HEK293 (cell line): ENCODE measurements around the gene COL19A1.

Source experiments
- CTCF ChIA-PET: fragments of 350-600 bp; formaldehyde crosslinking; extraction: SDS; loops from one replicate; lab custom pipeline; 2021; ENCODE audit warnings: antibody characterized with exemption; lab: Yijun Ruan, JAX
- POLR2A ChIA-PET: fragments of 300-600 bp; formaldehyde crosslinking; extraction: SDS; loops from one replicate; lab custom pipeline; 2020; ENCODE audit warnings: antibody characterized with exemption, inconsistent platforms; lab: Yijun Ruan, JAX
- H3K27ac ChIP-seq: fragments of 200-500 bp; sonication (Bioruptor generic); 2 replicates; pipeline ENCODE4 v1.5.1; 2014; ENCODE audit warnings: low read depth, low read length, control low read depth, inconsistent platforms; ENCODE audit errors: extremely low read depth
- H3K36me3 ChIP-seq, 2 experiments: fragments of 200-500 bp in 1 of 2; sonication (Bioruptor generic) in 1 of 2; 1 replicate in 1 of 2; 2 replicates in 1 of 2; pipeline ENCODE4 v1.5.1; 2014 to 2017; ENCODE audit warnings: inconsistent platforms in 2 of 2, low read length in 2 of 2; ENCODE audit not compliant: control insufficient read depth in 2 of 2, insufficient read depth in 1 of 2
- H3K4me1 ChIP-seq: fragments of 200-500 bp; sonication (Bioruptor generic); 2 replicates; pipeline ENCODE4 v1.5.1; 2014; ENCODE audit warnings: mild to moderate bottlenecking, low read length, inconsistent platforms; ENCODE audit not compliant: control insufficient read depth, insufficient read depth
- H3K4me3 ChIP-seq: 2 replicates; pipeline ENCODE4 v1.5.1; 2011; ENCODE audit warnings: low read depth, mild to moderate bottlenecking, control low read depth, low read length, moderate library complexity
- H3K9me3 ChIP-seq: fragments of 200-500 bp; sonication (Bioruptor generic); 2 replicates; pipeline ENCODE4 v1.5.1; 2014; ENCODE audit warnings: low read depth, low read length, inconsistent platforms; ENCODE audit not compliant: control insufficient read depth, insufficient read depth
- FEZF1 ChIP-seq: fragments of 450-650 bp; formaldehyde crosslinking; IDR thresholded peaks from 2 replicates; pipeline ENCODE4 v1.5.1; 2016; ENCODE audit warnings: missing biosample characterization, missing genetic modification characterization
- HOXC10 ChIP-seq: sonication (generic); formaldehyde crosslinking; IDR thresholded peaks from 2 replicates; pipeline ENCODE4 v1.8.1; 2023; ENCODE audit warnings: mild to moderate bottlenecking, missing genetic modification reagents
- HOXD13 ChIP-seq: sonication (generic); formaldehyde crosslinking; IDR thresholded peaks from 2 replicates; pipeline ENCODE4 v1.8.0; 2022; ENCODE audit warnings: missing genetic modification reagents, borderline replicate concordance
- KLF10 ChIP-seq: fragments of 450-650 bp; IDR thresholded peaks from 2 replicates; pipeline ENCODE4 v1.5.1; 2018; ENCODE audit warnings: missing biosample characterization, mild to moderate bottlenecking, missing genetic modification characterization
- MYNN ChIP-seq: fragments of 450-650 bp; formaldehyde crosslinking; IDR thresholded peaks from 2 replicates; pipeline ENCODE4 v1.5.1; 2016; ENCODE audit warnings: missing biosample characterization, missing genetic modification characterization, borderline replicate concordance
- PRDM1 ChIP-seq: fragments of 450-650 bp; formaldehyde crosslinking; IDR thresholded peaks from 2 replicates; pipeline ENCODE4; 2016; ENCODE audit warnings: missing biosample characterization, missing genetic modification characterization
- SALL2 ChIP-seq: fragments of 450-650 bp; formaldehyde crosslinking; IDR thresholded peaks from 2 replicates; pipeline ENCODE4 v1.5.0; 2017; ENCODE audit warnings: missing biosample characterization, mild to moderate bottlenecking, missing genetic modification characterization, borderline replicate concordance
- YY2 ChIP-seq: fragments of 450-650 bp; formaldehyde crosslinking; IDR thresholded peaks from 2 replicates; pipeline ENCODE4 v1.5.1; 2016; ENCODE audit warnings: missing biosample characterization, missing genetic modification characterization
- ZNF221 ChIP-seq: fragments of 450-650 bp; formaldehyde crosslinking; IDR thresholded peaks from 2 replicates; pipeline ENCODE4 v1.5.1; 2017; ENCODE audit warnings: missing biosample characterization, missing genetic modification characterization, borderline replicate concordance
- ZNF24 ChIP-seq: fragments of 450-650 bp; formaldehyde crosslinking; IDR thresholded peaks from 2 replicates; pipeline ENCODE4 v1.5.1; 2016; ENCODE audit warnings: missing biosample characterization, missing genetic modification characterization
- ZNF394 ChIP-seq: fragments of 450-650 bp; formaldehyde crosslinking; IDR thresholded peaks from 2 replicates; pipeline ENCODE4 v1.5.1; 2016; ENCODE audit warnings: missing biosample characterization, missing genetic modification characterization, mild to moderate bottlenecking, moderate library complexity, borderline replicate concordance
- ZNF48 ChIP-seq: fragments of 450-650 bp; formaldehyde crosslinking; IDR thresholded peaks from 2 replicates; pipeline ENCODE4 v1.5.1; 2016; ENCODE audit warnings: missing biosample characterization, missing genetic modification characterization
- ZNF626 ChIP-seq: fragments of 450-650 bp; sonication (Bioruptor Pico); formaldehyde crosslinking; IDR thresholded peaks from 2 replicates; pipeline ENCODE4 v1.5.1; 2018; ENCODE audit warnings: missing biosample characterization, missing genetic modification characterization, inconsistent platforms
- ZNF660 ChIP-seq: fragments of 450-650 bp; IDR thresholded peaks from 2 replicates; pipeline ENCODE4 v1.5.1; 2018; ENCODE audit warnings: missing biosample characterization, mild to moderate bottlenecking, missing genetic modification characterization
- ZNF677 ChIP-seq: fragments of 450-650 bp; IDR thresholded peaks from 2 replicates; pipeline ENCODE4 v1.5.0; 2018; ENCODE audit warnings: missing biosample characterization, mild to moderate bottlenecking, missing genetic modification characterization, moderate library complexity
- ZNF768 ChIP-seq: fragments of 450-650 bp; formaldehyde crosslinking; IDR thresholded peaks from 2 replicates; pipeline ENCODE4 v1.5.1; 2018; ENCODE audit warnings: missing biosample characterization, mild to moderate bottlenecking, missing genetic modification characterization
- ZNF777 ChIP-seq: fragments of 450-650 bp; formaldehyde crosslinking; IDR thresholded peaks from 2 replicates; pipeline ENCODE4 v1.5.1; 2017; ENCODE audit warnings: missing biosample characterization, missing genetic modification characterization, borderline replicate concordance
- TF ChIP-seq, protein P1 (sequence below): fragments of 450-650 bp; formaldehyde crosslinking; IDR thresholded peaks from 2 replicates; pipeline ENCODE4 v1.5.0; 2017; ENCODE audit warnings: missing biosample characterization, missing genetic modification characterization, borderline replicate concordance
- TF ChIP-seq, protein P2 (sequence below): fragments of 450-650 bp; formaldehyde crosslinking; IDR thresholded peaks from 2 replicates; pipeline ENCODE4 v1.5.1; 2016; ENCODE audit warnings: missing biosample characterization, missing genetic modification characterization
- TF ChIP-seq, protein P3 (sequence below): fragments of 450-650 bp; formaldehyde crosslinking; IDR thresholded peaks from 2 replicates; pipeline ENCODE4 v1.5.1; 2016; ENCODE audit warnings: missing biosample characterization, missing genetic modification characterization
- TF ChIP-seq, protein P4 (sequence below): fragments of 450-650 bp; formaldehyde crosslinking; IDR thresholded peaks from 2 replicates; pipeline ENCODE4 v1.5.1; 2016; ENCODE audit warnings: missing biosample characterization, missing genetic modification characterization, borderline replicate concordance

COL19A1 gene

DNA sequence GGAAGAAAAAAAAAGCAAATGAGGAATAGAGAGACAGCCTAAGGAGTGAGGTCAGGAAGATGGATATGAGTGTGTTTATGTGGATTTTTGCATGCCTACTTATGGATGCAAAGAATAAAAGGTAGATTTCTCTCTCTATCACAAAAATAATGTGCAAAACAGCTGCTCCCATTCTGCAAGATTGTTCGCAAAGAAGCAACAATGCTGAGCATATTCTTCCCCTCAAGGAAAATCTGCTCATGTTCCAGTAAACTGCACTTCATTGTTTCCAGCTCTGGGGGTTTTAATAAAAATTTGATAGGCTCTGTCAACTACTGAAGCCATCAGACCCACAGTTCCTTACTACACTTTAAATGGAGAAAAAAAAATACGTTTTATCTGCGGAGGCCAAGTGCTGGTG, 259.2 kb downstream of the COL19A1 start (continued):
- TF ChIP-seq, protein P1, sequence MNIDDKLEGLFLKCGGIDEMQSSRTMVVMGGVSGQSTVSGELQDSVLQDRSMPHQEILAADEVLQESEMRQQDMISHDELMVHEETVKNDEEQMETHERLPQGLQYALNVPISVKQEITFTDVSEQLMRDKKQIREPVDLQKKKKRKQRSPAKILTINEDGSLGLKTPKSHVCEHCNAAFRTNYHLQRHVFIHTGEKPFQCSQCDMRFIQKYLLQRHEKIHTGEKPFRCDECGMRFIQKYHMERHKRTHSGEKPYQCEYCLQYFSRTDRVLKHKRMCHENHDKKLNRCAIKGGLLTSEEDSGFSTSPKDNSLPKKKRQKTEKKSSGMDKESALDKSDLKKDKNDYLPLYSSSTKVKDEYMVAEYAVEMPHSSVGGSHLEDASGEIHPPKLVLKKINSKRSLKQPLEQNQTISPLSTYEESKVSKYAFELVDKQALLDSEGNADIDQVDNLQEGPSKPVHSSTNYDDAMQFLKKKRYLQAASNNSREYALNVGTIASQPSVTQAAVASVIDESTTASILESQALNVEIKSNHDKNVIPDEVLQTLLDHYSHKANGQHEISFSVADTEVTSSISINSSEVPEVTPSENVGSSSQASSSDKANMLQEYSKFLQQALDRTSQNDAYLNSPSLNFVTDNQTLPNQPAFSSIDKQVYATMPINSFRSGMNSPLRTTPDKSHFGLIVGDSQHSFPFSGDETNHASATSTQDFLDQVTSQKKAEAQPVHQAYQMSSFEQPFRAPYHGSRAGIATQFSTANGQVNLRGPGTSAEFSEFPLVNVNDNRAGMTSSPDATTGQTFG = no peak
- no peak for TF ChIP-seq HOXD13 (CRISPR knock-in tag)
- no peak for TF ChIP-seq ZNF221 (tag by site-specific recombination)
- no peak for TF ChIP-seq MYNN (tag by site-specific recombination)
- no peak for TF ChIP-seq ZNF24 (tag by site-specific recombination)
- TF ChIP-seq SALL2 (tag by site-specific recombination) = no peak
- TF ChIP-seq, protein P2, sequence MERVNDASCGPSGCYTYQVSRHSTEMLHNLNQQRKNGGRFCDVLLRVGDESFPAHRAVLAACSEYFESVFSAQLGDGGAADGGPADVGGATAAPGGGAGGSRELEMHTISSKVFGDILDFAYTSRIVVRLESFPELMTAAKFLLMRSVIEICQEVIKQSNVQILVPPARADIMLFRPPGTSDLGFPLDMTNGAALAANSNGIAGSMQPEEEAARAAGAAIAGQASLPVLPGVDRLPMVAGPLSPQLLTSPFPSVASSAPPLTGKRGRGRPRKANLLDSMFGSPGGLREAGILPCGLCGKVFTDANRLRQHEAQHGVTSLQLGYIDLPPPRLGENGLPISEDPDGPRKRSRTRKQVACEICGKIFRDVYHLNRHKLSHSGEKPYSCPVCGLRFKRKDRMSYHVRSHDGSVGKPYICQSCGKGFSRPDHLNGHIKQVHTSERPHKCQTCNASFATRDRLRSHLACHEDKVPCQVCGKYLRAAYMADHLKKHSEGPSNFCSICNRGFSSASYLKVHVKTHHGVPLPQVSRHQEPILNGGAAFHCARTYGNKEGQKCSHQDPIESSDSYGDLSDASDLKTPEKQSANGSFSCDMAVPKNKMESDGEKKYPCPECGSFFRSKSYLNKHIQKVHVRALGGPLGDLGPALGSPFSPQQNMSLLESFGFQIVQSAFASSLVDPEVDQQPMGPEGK (tag by site-specific recombination) = no peak
- no peak for TF ChIP-seq YY2 (tag by site-specific recombination)
- no peak for TF ChIP-seq ZNF394 (tag by site-specific recombination)
- TF ChIP-seq PRDM1 (tag by site-specific recombination) = no peak
- no peak for TF ChIP-seq ZNF660
- TF ChIP-seq, protein P3, sequence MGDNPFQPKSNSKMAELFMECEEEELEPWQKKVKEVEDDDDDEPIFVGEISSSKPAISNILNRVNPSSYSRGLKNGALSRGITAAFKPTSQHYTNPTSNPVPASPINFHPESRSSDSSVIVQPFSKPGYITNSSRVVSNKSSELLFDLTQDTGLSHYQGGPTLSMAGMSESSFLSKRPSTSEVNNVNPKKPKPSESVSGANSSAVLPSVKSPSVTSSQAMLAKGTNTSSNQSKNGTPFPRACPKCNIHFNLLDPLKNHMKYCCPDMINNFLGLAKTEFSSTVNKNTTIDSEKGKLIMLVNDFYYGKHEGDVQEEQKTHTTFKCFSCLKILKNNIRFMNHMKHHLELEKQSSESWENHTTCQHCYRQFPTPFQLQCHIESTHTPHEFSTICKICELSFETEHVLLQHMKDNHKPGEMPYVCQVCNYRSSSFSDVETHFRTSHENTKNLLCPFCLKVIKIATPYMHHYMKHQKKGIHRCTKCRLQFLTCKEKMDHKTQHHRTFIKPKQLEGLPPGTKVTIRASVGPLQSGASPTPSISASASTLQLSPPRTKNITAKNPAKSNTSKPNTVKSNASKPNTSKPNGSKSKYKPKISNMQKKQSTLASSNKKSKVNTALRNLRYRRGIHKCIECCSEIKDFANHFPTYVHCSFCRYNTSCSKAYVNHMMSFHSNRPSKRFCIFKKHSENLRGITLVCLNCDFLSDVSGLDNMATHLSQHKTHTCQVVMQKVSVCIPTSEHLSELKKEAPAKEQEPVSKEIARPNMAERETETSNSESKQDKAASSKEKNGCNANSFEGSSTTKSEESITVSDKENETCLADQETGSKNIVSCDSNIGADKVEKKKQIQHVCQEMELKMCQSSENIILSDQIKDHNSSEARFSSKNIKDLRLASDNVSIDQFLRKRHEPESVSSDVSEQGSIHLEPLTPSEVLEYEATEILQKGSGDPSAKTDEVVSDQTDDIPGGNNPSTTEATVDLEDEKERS (tag by site-specific recombination) = no peak
- TF ChIP-seq ZNF768 = no peak

DNA sequence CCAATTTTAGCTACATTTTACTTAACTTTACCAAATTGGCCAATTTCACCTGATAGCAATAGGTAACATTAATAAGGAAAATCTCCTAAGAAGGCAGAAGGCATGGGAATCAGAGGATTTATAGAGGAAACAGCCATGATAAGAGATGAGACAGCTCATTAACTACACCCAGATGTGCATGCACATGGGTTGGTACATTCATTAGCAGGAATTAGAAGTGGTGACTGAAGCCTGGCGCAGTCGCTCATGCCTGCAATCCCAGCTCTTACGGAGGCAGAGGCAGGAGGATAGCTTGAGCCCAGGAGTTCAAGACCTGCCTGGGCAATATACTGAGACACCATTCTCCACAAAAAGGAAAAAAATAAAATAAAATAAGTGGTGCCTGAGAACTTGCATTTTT, 263.0 kb downstream of the COL19A1 start:
- no peaks in the 10 kb centered on the region for H3K36me3 ChIP-seq
- no peaks in the 10 kb centered on the region for H3K9me3 ChIP-seq
- ChIA-PET CTCF (interaction anchor here (0.5 to 0.6 kb wide), 2 partner anchors 13 to 293 kb away, joined by 3 read pairs; no protein-coding TSS in a partner anchor), POLR2A (no interaction called here)
- H3K27ac ChIP-seq = no peak overlapping the region
- TF ChIP-seq ZNF221 (tag by site-specific recombination) (no peak), ZNF48 (no peak), HOXC10 (CRISPR knock-in tag) (no peak), FEZF1 (no peak), ZNF677 (tag by site-specific recombination) (no peak), ZNF626 (tag by site-specific recombination) (no peak), KLF10 (tag by site-specific recombination) (no peak), ZNF777 (tag by site-specific recombination) (no peak), YY2 (tag by site-specific recombination) (no peak)
- TF ChIP-seq, protein P4, sequence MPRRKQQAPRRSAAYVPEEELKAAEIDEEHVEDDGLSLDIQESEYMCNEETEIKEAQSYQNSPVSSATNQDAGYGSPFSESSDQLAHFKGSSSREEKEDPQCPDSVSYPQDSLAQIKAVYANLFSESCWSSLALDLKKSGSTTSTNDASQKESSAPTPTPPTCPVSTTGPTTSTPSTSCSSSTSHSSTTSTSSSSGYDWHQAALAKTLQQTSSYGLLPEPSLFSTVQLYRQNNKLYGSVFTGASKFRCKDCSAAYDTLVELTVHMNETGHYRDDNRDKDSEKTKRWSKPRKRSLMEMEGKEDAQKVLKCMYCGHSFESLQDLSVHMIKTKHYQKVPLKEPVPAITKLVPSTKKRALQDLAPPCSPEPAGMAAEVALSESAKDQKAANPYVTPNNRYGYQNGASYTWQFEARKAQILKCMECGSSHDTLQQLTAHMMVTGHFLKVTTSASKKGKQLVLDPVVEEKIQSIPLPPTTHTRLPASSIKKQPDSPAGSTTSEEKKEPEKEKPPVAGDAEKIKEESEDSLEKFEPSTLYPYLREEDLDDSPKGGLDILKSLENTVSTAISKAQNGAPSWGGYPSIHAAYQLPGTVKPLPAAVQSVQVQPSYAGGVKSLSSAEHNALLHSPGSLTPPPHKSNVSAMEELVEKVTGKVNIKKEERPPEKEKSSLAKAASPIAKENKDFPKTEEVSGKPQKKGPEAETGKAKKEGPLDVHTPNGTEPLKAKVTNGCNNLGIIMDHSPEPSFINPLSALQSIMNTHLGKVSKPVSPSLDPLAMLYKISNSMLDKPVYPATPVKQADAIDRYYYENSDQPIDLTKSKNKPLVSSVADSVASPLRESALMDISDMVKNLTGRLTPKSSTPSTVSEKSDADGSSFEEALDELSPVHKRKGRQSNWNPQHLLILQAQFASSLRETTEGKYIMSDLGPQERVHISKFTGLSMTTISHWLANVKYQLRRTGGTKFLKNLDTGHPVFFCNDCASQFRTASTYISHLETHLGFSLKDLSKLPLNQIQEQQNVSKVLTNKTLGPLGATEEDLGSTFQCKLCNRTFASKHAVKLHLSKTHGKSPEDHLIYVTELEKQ (tag by site-specific recombination) = no peak
- TF ChIP-seq, all 188 proteins: peak for 0
- Histone ChIP-seq H3K4me3 (no peak overlapping the region), H3K4me1 (no peaks in the 10 kb centered on the region)
